HG03354 (cell line): ENCODE measurements around the gene CFAP157.
"Not testable (repeated sequence)": the region's sequence is repeated elsewhere in the genome, so short reads cannot be mapped to it uniquely, and the experiment has no call there.

Source experiments
- ATAC-seq: cut with Tn5 transposase; IDR thresholded peaks from one replicate; pipeline ENCODE4 v1.9.1; 2021; ENCODE audit warnings: mild to moderate bottlenecking; ENCODE audit not compliant: unreplicated experiment, poor library complexity, severe bottlenecking

CFAP157 gene

GRCh38 chr9:127755061-127756060 lies 48.6 kb downstream of the CFAP157 start:
- ATAC-seq = no peak

DNA sequence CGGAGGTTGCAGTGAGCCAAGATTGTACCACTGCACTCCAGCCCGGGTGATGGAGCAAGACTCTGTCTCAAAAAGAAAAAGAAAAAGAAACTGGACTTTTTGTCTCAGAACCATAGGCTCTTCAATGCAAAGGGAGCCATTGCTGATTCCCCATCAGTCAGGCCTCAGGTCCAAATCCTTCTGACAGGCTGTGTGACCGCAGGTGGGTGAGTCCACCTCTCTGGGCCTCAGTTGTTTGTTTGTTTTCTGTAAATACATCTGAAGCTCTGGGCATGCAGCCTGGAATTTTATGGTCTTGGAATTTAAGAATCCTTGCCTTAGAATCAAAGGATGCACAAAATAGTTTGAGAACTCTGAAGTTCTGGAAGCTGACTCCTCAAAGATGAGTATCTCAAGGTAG lies 49.4 kb downstream of the CFAP157 start:
- ATAC-seq = no peak

DNA sequence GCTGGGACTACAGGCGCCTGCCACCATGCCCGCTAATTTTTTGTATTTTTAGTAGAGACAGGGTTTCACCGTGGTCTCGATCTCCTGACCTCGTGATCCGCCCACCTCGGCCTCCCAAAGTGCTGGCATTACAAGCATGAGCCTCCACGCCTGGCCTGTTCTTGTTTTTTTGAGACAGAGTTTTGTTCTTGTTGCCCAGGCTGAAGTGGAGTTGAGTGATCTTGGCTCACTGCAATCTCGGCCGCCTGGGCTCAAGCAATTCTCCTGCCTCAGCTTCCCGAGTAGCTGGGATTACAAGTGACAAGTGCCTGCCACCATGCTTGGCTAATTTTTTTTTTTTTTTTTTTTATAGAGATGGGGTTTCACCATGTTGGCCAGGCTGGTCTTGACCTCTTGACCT lies 50.0 kb downstream of the CFAP157 start:
- not testable (repeated sequence) for ATAC-seq

GRCh38 chr9:127758843-127759242 lies 52.1 kb downstream of the CFAP157 start:
- no peak for ATAC-seq

- ATAC-seq = no peak
These were observed 54.3 kb downstream of the CFAP157 start for GRCh38 chr9:127761061-127761460.

- no peak for ATAC-seq
These were observed 54.7 kb downstream of the CFAP157 start for GRCh38 chr9:127761491-127761956.

- ATAC-seq = no peak
These were observed 55.4 kb downstream of the CFAP157 start for GRCh38 chr9:127762111-127762676.

DNA sequence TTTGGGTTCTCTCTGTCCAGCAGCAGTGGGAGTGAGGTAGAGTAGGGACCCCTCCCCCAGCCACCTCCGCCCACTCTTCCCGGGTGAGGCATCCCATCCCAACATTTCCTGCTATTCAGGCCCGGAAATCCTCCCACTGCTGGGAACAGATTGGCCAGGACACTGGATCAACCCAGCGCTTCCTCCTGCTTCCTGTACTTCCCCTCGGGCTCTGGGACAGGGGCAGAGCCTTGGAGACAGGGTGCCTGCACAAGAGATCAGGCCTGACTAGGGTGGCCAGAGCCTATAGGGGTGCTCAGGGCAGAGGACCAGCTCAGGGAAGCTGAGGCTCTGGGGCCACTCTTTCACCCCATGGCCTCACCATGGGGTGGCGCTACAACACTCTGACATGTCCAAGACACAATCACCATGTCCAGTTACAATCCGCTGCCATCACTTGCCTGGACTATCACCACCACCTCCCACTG lies 57.2 kb downstream of the CFAP157 start:
- no peak for ATAC-seq

DNA sequence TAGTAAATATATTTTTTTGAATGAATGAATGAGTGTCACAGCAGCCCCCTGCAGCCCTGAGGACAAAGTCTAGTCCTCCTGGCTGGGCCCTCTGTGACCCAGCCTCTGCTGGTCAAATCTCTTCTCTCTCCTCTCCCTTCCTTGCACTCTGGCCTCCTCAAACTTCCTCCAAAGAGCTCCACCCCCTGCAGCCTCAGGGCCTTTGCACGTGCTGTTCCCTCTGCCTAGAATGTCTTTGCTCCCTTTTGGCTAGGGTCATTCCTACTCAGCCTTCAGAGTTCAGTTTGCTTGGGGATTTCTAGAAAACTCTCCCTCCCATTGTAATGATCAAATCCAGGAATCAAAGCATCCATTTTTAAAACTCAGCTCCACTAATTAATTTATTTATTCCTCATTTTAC lies 58.6 kb downstream of the CFAP157 start:
- no peak for ATAC-seq
